Keratinocyte (primary cell): Measurements from ENCODE around the gene AMMECR1. TPM values are rescaled to one million over a fixed set of nuclear protein-coding genes. Genes with fewer than 3 reads are reported as not detected.

Source experiments
- DNase-seq: peaks from one replicate; pipeline ENCODE4 v3.0.0-alpha.2; 2011; ENCODE audit warnings: low read depth, missing footprints, low spot score
- FAIRE-seq: peaks from 2 replicates; lab custom pipeline; 2011; peaks lifted over from hg19 to GRCh38; lab: Jason Lieb, UNC
- H2AFZ ChIP-seq: 2 replicates; pipeline ENCODE4 v1.6.0; 2012; ENCODE audit warnings: low read length, control low read depth, inconsistent platforms; ENCODE audit not compliant: control insufficient read depth
- H3K27ac ChIP-seq: 2 replicates; pipeline ENCODE4 v1.5.1; 2011; ENCODE audit warnings: low read length; ENCODE audit not compliant: control insufficient read depth, insufficient read depth
- H3K27me3 ChIP-seq: 3 replicates; pipeline ENCODE4 v1.6.0; 2011; ENCODE audit warnings: low read length; ENCODE audit not compliant: control insufficient read depth, insufficient read depth; ENCODE audit errors: extremely low read depth
- H3K36me3 ChIP-seq, 2 experiments: 2 replicates in 1 of 2; 3 replicates in 1 of 2; pipeline ENCODE4 v1.5.1; 2011; ENCODE audit warnings: low read length in 2 of 2, mild to moderate bottlenecking in 1 of 2; ENCODE audit not compliant: control insufficient read depth in 2 of 2, insufficient read depth in 2 of 2; ENCODE audit errors: extremely low read depth in 1 of 2
- H3K4me1 ChIP-seq: 3 replicates; pipeline ENCODE4 v1.5.1; 2011; ENCODE audit warnings: low read length; ENCODE audit not compliant: control insufficient read depth, insufficient read depth; ENCODE audit errors: extremely low read depth
- H3K4me2 ChIP-seq: 3 replicates; pipeline ENCODE4 v1.6.0; 2011; ENCODE audit warnings: low read depth, low read length; ENCODE audit not compliant: control insufficient read depth, insufficient read depth; ENCODE audit errors: extremely low read depth
- H3K4me3 ChIP-seq, 3 experiments: fragments of 200-600 bp in 1 of 3; sonication (generic) in 1 of 3; 2 replicates in 2 of 3; 3 replicates in 1 of 3; pipeline ENCODE4 v1.5.1; 2011 to 2016; ENCODE audit warnings: low read length in 3 of 3, mild to moderate bottlenecking in 3 of 3, control low read depth in 2 of 3, inconsistent platforms in 1 of 3, low read depth in 1 of 3, mixed read lengths in 1 of 3, mixed run types in 1 of 3, moderate library complexity in 1 of 3; ENCODE audit not compliant: control insufficient read depth in 2 of 3, insufficient read depth in 2 of 3; ENCODE audit errors: extremely low read depth in 1 of 3
- H3K79me2 ChIP-seq: 2 replicates; pipeline ENCODE4 v1.6.0; 2012; ENCODE audit warnings: low read length; ENCODE audit not compliant: control insufficient read depth, insufficient read depth
- H3K9ac ChIP-seq: 3 replicates; pipeline ENCODE4 v1.6.0; 2011; ENCODE audit warnings: low read length; ENCODE audit not compliant: control insufficient read depth, insufficient read depth; ENCODE audit errors: extremely low read depth
- H3K9me1 ChIP-seq: 3 replicates; pipeline ENCODE4 v1.6.0; 2011; ENCODE audit warnings: low read length; ENCODE audit not compliant: control insufficient read depth, insufficient read depth; ENCODE audit errors: extremely low read depth
- H3K9me3 ChIP-seq: 2 replicates; pipeline ENCODE4 v1.5.1; 2012; ENCODE audit warnings: low read depth, low read length; ENCODE audit not compliant: control insufficient read depth
- H4K20me1 ChIP-seq: 3 replicates; pipeline ENCODE4 v1.6.0; 2011; ENCODE audit warnings: low read length; ENCODE audit not compliant: control insufficient read depth, insufficient read depth; ENCODE audit errors: extremely low read depth
- EZH2 ChIP-seq: IDR thresholded peaks from one replicate; pipeline ENCODE4 v1.6.1; 2012; ENCODE audit warnings: inconsistent platforms, mild to moderate bottlenecking, low read length, moderate library complexity
- dilution Hi-C: fragments of 300-500 bp; cut with MboI; formaldehyde crosslinking; loops from one replicate; pipeline ENCODE4 v1.7.0; 2020; ENCODE audit warnings: low sequenced_read_pairs; ENCODE audit not compliant: extremely low pct_ligation_motif_present
- polyA plus RNA-seq, 5 experiments: library from polyadenylated mRNA; depleted of rRNA in 3 of 5; stranded (reverse) in 3 of 5; stranded (forward) in 1 of 5; unstranded in 1 of 5; fragments of >200 nt; gene quantifications; 1 replicate in 1 of 5; 2 replicates in 3 of 5; 3 replicates in 1 of 5; pipeline versions ENCODE4 v1.2.1 to v1.2.3, GENCODE V29; 2011 to 2012; ENCODE audit warnings: missing spikeins in 2 of 5, low read depth in 1 of 5, low replicate concordance in 1 of 5
- TF ChIP-seq, protein P1 (sequence below), 3 experiments: IDR thresholded peaks in 1 of 3; conservative IDR thresholded peaks in 1 of 3; optimal IDR thresholded peaks in 1 of 3; 2 replicates in 2 of 3; 3 replicates in 1 of 3; pipeline versions ENCODE3 to v1.5.1; 2011; ENCODE audit warnings: low read length in 3 of 3, mild to moderate bottlenecking in 3 of 3, moderate library complexity in 2 of 3, control low read depth in 1 of 3, inconsistent platforms in 1 of 3; ENCODE audit not compliant: insufficient read depth in 2 of 3; ENCODE audit errors: extremely low read depth in 1 of 3

The AMMECR1 gene
- polyA plus RNA-seq, 1 donor (not counting 4 experiments of a cell fraction or from before 2014, with no cell fraction given): 15.5 TPM

DNA sequence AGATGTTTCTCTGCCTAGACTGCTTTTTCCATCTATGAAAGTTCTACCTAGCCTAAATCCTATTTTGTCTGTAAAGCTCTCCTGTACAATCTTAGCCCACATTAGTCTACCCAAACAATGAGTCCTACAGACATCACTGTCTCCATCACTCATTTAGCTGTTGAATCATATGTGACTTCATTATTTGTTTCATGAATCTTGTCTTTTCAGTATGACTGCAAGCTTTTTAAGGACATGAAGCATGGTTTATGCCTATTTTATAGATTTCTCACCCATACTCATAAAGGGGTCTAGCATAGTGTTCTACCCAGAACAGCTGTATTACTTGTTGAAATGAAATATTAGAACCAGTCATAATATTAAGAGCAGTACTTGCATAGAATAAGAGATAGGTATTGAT lies 13.0 kb downstream of the AMMECR1 start:
- DNase-seq (no peak), FAIRE-seq (no peak)
- Histone ChIP-seq H3K9ac (no peak overlapping the region), H3K4me2 (no peak overlapping the region), H3K36me3 (no peaks in the 10 kb centered on the region), H3K79me2 (peaks cover 21% of the 10 kb centered on the region), H3K9me3 (no peaks in the 10 kb centered on the region), H3K9me1 (no peaks in the 10 kb centered on the region), H4K20me1 (no peaks in the 10 kb centered on the region), H2AFZ (no peak overlapping the region), H3K27me3 (no peaks in the 10 kb centered on the region), H3K4me3 (no peak overlapping the region), H3K4me1 (no peaks in the 10 kb centered on the region), H3K27ac (no peak overlapping the region)
- TF ChIP-seq, protein P1, sequence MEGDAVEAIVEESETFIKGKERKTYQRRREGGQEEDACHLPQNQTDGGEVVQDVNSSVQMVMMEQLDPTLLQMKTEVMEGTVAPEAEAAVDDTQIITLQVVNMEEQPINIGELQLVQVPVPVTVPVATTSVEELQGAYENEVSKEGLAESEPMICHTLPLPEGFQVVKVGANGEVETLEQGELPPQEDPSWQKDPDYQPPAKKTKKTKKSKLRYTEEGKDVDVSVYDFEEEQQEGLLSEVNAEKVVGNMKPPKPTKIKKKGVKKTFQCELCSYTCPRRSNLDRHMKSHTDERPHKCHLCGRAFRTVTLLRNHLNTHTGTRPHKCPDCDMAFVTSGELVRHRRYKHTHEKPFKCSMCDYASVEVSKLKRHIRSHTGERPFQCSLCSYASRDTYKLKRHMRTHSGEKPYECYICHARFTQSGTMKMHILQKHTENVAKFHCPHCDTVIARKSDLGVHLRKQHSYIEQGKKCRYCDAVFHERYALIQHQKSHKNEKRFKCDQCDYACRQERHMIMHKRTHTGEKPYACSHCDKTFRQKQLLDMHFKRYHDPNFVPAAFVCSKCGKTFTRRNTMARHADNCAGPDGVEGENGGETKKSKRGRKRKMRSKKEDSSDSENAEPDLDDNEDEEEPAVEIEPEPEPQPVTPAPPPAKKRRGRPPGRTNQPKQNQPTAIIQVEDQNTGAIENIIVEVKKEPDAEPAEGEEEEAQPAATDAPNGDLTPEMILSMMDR (optimal IDR thresholded peaks at IDR 0.05 in 1 of 3, IDR thresholded peaks at IDR 0.05 in 1 of 3, conservative IDR thresholded peaks at IDR 0.05 in 1 of 3; ENCODE audit: extremely low read depth in 1 of 3, insufficient read depth in 2 of 3, low read length in 3 of 3): no peak
- no peak for TF ChIP-seq EZH2
- dilution Hi-C loops: no loop called here

DNA sequence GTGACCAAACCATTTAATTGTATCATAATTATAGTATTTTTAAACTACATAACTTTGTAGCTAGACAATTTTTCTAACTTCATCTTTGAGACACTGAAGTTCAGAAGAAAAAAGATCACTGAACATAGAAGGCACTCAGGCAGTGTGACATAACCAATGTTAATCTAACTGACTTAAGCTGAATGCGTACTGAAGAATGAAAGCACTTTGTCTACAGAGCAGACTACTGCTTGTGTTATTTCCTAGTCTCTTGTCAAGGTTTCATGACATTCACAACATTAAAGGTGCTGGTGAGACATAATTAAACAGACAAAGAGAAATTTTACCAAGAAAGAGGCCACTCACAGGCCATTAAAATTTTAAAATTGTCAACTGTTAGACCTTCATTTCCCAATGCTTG lies 13.5 kb downstream of the AMMECR1 start:
- H3K9ac ChIP-seq: no peak overlapping the region
- no peak overlapping the region for H3K4me3 ChIP-seq
- no peak for TF ChIP-seq EZH2
- TF ChIP-seq, protein P1 (optimal IDR thresholded peaks at IDR 0.05 in 1 of 3, IDR thresholded peaks at IDR 0.05 in 1 of 3, conservative IDR thresholded peaks at IDR 0.05 in 1 of 3; ENCODE audit: extremely low read depth in 1 of 3, insufficient read depth in 2 of 3, low read length in 3 of 3): no peak
- FAIRE-seq (no peak), DNase-seq (no peak)
- peaks cover 17% of the 10 kb centered on the region for H3K79me2 ChIP-seq
- H3K27me3 ChIP-seq: no peaks in the 10 kb centered on the region
- no peaks in the 10 kb centered on the region for H4K20me1 ChIP-seq
- H3K4me1 ChIP-seq: no peaks in the 10 kb centered on the region
- no peak overlapping the region for H3K27ac ChIP-seq
- no peaks in the 10 kb centered on the region for H3K36me3 ChIP-seq
- dilution Hi-C loops: no loop called here
- H2AFZ ChIP-seq: no peak overlapping the region
- H3K9me1 ChIP-seq: no peaks in the 10 kb centered on the region
- H3K9me3 ChIP-seq: no peaks in the 10 kb centered on the region
- H3K4me2 ChIP-seq: no peak overlapping the region
